MM.1S (cell line): Measurements from ENCODE around the gene CROCC2.

Experiments used
- DNase-seq: peaks from one replicate; pipeline ENCODE4 v3.0.0-alpha.2; 2015
- H2AFZ ChIP-seq: fragments of 300-600 bp; sonication (generic); 2 replicates; pipeline ENCODE4 v1.6.0; 2016; ENCODE audit warnings: antibody characterized with exemption, low read length
- H3F3A ChIP-seq: fragments of 300-600 bp; sonication (generic); 2 replicates; pipeline ENCODE4 v1.6.1; 2016; ENCODE audit warnings: mild to moderate bottlenecking, antibody characterized with exemption, low read length, moderate library complexity, mixed read lengths; ENCODE audit not compliant: insufficient read depth
- H3K27ac ChIP-seq: fragments of 300-600 bp; sonication (generic); 2 replicates; pipeline ENCODE4 v1.5.1; 2016; ENCODE audit warnings: mild to moderate bottlenecking, low read length
- H3K27me3 ChIP-seq: fragments of 300-600 bp; sonication (generic); replicated peaks from 2 replicates; pipeline ENCODE4 v1.6.0; 2016; ENCODE audit warnings: low read length; ENCODE audit not compliant: insufficient read depth
- H3K36me3 ChIP-seq: fragments of 300-600 bp; sonication (generic); replicated peaks from 2 replicates; pipeline ENCODE4 v1.6.1; 2016; ENCODE audit warnings: mild to moderate bottlenecking, low read length, mixed read lengths; ENCODE audit not compliant: insufficient read depth
- H3K4me1 ChIP-seq: fragments of 300-600 bp; sonication (generic); 2 replicates; pipeline ENCODE4 v1.6.1; 2016; ENCODE audit warnings: low read length, mixed read lengths
- H3K4me2 ChIP-seq: fragments of 300-600 bp; sonication (generic); 2 replicates; pipeline ENCODE4 v1.6.0; 2016; ENCODE audit warnings: low read depth, low read length
- H3K4me3 ChIP-seq: fragments of 300-600 bp; sonication (generic); 2 replicates; pipeline ENCODE4 v1.5.1; 2016; ENCODE audit warnings: low read length, mixed read lengths
- H3K79me2 ChIP-seq: fragments of 300-600 bp; sonication (generic); 2 replicates; pipeline ENCODE4 v1.6.1; 2016; ENCODE audit warnings: mixed run types, low read length, mixed read lengths
- H3K9ac ChIP-seq: fragments of 300-600 bp; sonication (generic); 2 replicates; pipeline ENCODE4 v1.6.1; 2016; ENCODE audit warnings: low read length, mixed read lengths
- H3K9me2 ChIP-seq: fragments of 300-600 bp; sonication (generic); replicated peaks from 2 replicates; pipeline ENCODE4 v1.6.1; 2016; ENCODE audit warnings: mild to moderate bottlenecking, low read length, mixed read lengths; ENCODE audit not compliant: insufficient read depth
- H3K9me3 ChIP-seq: fragments of 300-600 bp; sonication (generic); replicated peaks from 2 replicates; pipeline ENCODE4 v1.6.1; 2016; ENCODE audit warnings: mild to moderate bottlenecking, low read length, mixed read lengths; ENCODE audit not compliant: insufficient read depth
- H4K20me1 ChIP-seq: fragments of 300-600 bp; sonication (generic); 2 replicates; pipeline ENCODE4 v1.6.1; 2016; ENCODE audit warnings: mild to moderate bottlenecking, low read length, moderate library complexity, mixed read lengths; ENCODE audit not compliant: insufficient read depth
- CTCF ChIP-seq: fragments of 300-600 bp; sonication (generic); IDR thresholded peaks from 2 replicates; pipeline ENCODE4 v1.5.1; 2016; ENCODE audit warnings: antibody characterized with exemption, low read length, mixed read lengths
- EZH2 ChIP-seq: fragments of 300-600 bp; sonication (generic); optimal IDR thresholded peaks from 2 replicates; pipeline ENCODE3; 2017; ENCODE audit warnings: low read depth, mild to moderate bottlenecking, antibody characterized with exemption, low read length, mixed read lengths
- EZH2phosphoT487 ChIP-seq: fragments of 300-600 bp; sonication (generic); IDR thresholded peaks from 2 replicates; pipeline ENCODE4 v1.6.1; 2018; ENCODE audit warnings: antibody characterized with exemption, low read length

Gene CROCC2

GRCh38 chr2:240964704-240965295, 58.7 kb downstream of the CROCC2 start:
- Histone ChIP-seq H3K9me2 (no peaks in the 10 kb centered on the region), H3K27ac (no peak overlapping the region), H2AFZ (peak overlapping the region; percentile 63), H3K4me3 (peak overlapping the region; percentile 41; the same call in 1 of the 2 replicates), H3K4me1 (no peaks in the 10 kb centered on the region), H4K20me1 (no peaks in the 10 kb centered on the region), H3K9me3 (no peaks in the 10 kb centered on the region), H3K27me3 (0 out of 2 replicates have a peak, but pooled peaks cover 4% of the 10 kb centered on the region), H3K36me3 (no peaks in the 10 kb centered on the region), H3K4me2 (peak overlapping the region; percentile 27; the same call in 1 of the 2 replicates), H3F3A (no peaks in the 10 kb centered on the region), H3K9ac (no peak overlapping the region), H3K79me2 (no peaks in the 10 kb centered on the region)
- DNase-seq: peak; percentile 23
- no peak for TF ChIP-seq EZH2phosphoT487
- no peak for TF ChIP-seq EZH2
- TF ChIP-seq CTCF: no peak

- no peak overlapping the region for H3K27ac ChIP-seq
- no peaks in the 10 kb centered on the region for H3K36me3 ChIP-seq
Observed at GRCh38 chr2:240965296-240965904, 59.3 kb downstream of the CROCC2 start.

GRCh38 chr2:240965905-240966456, 59.8 kb downstream of the CROCC2 start:
- H3K4me3 ChIP-seq: no peak overlapping the region
- H3K79me2 ChIP-seq: no peaks in the 10 kb centered on the region
- H3K4me1 ChIP-seq: no peaks in the 10 kb centered on the region
- H3K9ac ChIP-seq: no peak overlapping the region
- TF ChIP-seq EZH2: no peak
- TF ChIP-seq EZH2phosphoT487: no peak
- no peak for TF ChIP-seq CTCF
- H3K9me3 ChIP-seq: no peaks in the 10 kb centered on the region
- H4K20me1 ChIP-seq: no peaks in the 10 kb centered on the region
- no peak overlapping the region for H3K4me2 ChIP-seq
- no peaks in the 10 kb centered on the region for H3F3A ChIP-seq
- no peak for DNase-seq
- no peak overlapping the region for H3K27ac ChIP-seq
- H2AFZ ChIP-seq: no peak overlapping the region
- H3K9me2 ChIP-seq: no peaks in the 10 kb centered on the region
- H3K36me3 ChIP-seq: no peaks in the 10 kb centered on the region
- H3K27me3 ChIP-seq: peaks cover 11% of the 10 kb centered on the region

More at GRCh38 chr2:240965296-240965904, 59.3 kb downstream of the CROCC2 start:
- Histone ChIP-seq H3K27me3 (peaks cover 7% of the 10 kb centered on the region; the same call in 1 of the 2 replicates), H3F3A (no peaks in the 10 kb centered on the region), H3K79me2 (no peaks in the 10 kb centered on the region), H3K4me1 (no peaks in the 10 kb centered on the region), H3K9ac (no peak overlapping the region), H2AFZ (peak overlapping the region; percentile 63), H4K20me1 (no peaks in the 10 kb centered on the region), H3K9me2 (no peaks in the 10 kb centered on the region), H3K4me2 (peak overlapping the region; percentile 27; the same call in 1 of the 2 replicates), H3K9me3 (no peaks in the 10 kb centered on the region), H3K4me3 (peak overlapping the region; percentile 41; the same call in 1 of the 2 replicates)
- no peak for DNase-seq
- TF ChIP-seq CTCF (no peak), EZH2phosphoT487 (no peak), EZH2 (no peak)
